Stimulated activated CD4-positive, alpha-beta T cell treated with anti-CD3 and anti-CD28 coated beads, Interleukin-2, amount 100 ng/mL, for 48 hours (primary cell): Measurements from ENCODE around the gene ZAR1L.
A peak's percentile ranks its signal among the peaks of the same experiment; 100 is the strongest.
"Not testable (repeated sequence)": the region's sequence is repeated elsewhere in the genome, so short reads cannot be mapped to it uniquely, and the experiment has no call there.

Experiments
- DNase-seq, 2 donors: peaks; one replicate each; pipeline ENCODE4 v3.0.0-alpha.2; 2020

Gene ZAR1L

GRCh38 chr13:32315238-32316027 lies at the start of gene ZAR1L, which contains the start of gene BRCA2:
ZAR1L (minus strand) TSS chr13:32315363; CDS start chr13:32311925, 3,438 bp downstream.
BRCA2 (plus strand) TSS chr13:32315508; CDS start chr13:32316461, 953 bp downstream.
- DNase-seq, result peak; percentile 78 to 79

DNA sequence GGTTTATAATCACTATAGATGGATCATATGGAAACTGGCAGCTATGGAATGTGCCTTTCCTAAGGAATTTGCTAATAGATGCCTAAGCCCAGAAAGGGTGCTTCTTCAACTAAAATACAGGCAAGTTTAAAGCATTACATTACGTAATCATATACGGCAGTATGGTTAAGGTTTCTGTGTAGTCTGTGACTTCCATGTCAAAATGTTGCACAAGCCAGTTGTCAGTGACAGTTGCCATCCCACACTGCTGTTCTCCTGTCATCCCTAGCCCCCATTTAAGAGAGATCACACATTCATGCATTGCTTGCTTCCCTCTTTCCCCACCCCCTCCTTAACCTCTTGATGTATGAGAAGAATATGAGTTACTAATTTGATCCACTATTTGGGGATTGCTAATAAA lies 47.4 kb upstream of the ZAR1L start:
- DNase-seq, result no peak

DNA sequence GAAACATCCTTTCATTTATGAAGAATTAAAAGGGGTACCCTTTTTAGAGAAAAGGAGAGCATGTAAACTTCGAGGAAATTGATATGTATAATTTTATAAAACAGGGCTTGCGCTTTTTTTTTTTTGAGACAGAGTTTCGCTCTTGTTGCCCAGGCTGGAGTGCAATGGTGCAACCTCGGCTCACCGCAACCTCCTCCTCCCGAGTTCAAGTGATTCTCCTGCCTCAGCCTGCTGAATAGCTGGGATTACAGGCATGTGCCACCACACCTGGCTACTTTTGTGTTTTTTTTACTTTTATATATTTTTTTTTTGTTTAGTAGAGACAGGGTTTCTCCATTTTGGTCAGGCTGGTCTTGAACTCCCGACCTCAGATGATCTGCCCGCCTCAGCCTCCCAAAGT lies 40.8 kb upstream of the ZAR1L start:
- not testable (repeated sequence) for DNase-seq

DNA sequence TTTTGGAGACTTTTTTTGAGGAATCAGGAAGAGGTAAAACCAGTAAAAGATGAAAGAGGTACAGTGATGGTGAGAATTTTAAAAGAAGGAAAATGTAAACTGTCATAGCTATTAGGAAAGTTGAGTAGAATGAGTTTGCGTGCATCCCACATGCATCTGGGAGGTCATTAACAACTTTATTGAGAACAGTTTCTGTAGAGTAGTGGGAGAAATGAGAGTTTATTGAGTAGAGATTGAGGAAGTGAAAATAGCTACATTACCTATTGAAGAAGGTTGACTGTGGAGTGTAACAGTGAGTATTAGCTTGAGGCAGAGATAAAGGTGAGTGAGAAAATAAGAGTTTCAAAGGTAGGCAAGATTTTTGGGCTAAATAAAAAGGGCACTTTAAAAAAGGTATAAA lies 38.9 kb upstream of the ZAR1L start:
- DNase-seq, result no peak

DNA sequence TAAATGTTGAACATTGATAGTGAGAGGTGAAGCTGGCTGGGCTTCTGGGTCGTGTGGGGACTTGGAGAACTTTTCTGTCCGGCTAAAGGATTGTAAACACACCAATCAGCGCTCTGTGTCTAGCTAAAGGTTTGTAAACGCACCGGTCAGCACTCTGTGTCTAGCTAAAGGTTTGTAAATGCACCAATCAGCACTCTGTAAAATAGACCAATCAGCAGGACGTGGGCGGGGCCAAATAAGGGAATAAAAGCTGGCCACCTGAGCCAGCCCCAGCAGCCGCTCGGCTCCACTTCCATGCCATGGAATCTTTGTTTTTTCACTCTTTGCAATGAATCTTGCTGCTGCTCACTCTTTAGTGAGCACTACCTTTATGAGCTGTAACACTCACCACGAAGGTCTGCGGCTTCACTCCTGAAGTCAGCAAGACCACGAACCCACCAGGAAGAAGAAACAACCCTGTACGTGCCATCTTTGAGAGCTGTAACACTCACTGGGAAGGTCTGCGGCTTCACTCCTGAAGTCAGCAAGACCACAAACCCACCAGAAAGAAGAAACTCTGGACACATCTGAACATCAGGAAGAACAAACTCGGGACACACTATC lies 35.8 kb upstream of the ZAR1L start:
- not testable (repeated sequence) for DNase-seq

DNA sequence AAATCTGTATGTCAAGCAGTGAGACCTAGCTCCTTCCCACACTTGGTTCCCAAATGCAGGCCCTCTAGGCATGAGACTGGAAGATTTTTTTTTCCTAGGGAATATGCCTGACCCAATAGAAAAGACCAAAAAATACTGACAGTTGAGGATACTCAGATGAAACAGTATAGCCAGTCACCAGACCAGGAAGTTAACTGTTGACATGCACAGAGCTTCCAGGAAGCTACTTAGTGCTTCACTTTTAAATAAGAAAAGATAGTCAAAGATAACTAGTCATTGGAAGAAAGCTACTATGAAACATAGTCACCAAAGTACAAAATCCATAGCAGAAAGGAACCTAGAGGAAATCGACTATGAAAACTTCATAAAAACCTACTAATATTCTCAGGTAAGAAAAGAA lies 32.5 kb upstream of the ZAR1L start:
- DNase-seq, result no peak

DNA sequence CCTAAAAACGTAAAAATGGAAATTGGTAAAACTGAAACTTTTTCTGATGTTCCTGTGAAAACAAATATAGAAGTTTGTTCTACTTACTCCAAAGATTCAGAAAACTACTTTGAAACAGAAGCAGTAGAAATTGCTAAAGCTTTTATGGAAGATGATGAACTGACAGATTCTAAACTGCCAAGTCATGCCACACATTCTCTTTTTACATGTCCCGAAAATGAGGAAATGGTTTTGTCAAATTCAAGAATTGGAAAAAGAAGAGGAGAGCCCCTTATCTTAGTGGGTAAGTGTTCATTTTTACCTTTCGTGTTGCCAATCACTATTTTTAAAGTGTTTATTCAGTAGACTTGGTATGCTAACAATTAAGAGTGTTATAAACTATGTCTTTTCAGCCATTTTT lies 25.8 kb upstream of the ZAR1L start:
- DNase-seq, result no peak

DNA sequence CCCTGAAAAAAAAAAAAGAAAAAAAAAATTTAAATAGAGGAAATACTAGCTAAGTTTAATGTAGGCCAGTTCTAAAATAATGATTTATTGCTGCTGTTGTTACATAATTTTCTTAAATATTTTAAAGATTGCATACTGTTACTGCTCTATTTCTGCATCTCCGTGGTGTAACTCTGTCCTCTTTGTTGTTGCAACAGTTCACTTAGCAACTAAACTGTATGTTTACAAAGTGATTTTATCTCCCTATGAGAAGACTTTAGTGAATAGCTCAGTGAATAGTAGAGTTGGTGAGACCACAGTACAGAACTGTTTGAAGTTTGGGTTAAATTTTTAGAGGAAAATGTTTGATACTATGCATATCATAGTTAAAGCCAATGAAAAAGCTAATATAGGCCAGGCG lies 19.5 kb upstream of the ZAR1L start:
- no peak for DNase-seq

- no peak for DNase-seq
Observed at GRCh38 chr13:32330441-32330840, 15.3 kb upstream of the ZAR1L start.

GRCh38 chr13:32323912-32324311 lies 8.7 kb upstream of the ZAR1L start:
- DNase-seq, result no peak

DNA sequence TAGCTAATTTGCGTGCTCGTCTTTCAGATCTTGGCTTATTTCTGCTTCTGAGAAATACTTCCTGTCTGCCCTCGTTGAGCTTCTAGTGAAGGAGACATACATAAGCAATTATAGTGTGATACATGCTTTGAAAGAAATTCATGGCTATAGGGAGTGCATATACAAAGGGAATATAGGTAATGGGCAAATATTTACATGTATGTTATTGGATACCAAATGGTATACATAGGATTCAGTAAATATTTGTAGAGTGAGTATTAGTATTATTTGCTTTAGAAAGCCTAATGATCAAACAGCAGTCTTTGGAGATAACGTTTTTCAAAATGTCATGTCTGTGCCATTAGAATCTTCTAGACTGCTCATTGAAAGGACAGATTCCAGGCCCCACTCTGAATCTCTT lies 5.4 kb upstream of the ZAR1L start:
- no peak for DNase-seq

GRCh38 chr13:32317716-32318465 lies 2.7 kb upstream of the ZAR1L start:
- DNase-seq, result no peak

GRCh38 chr13:32316501-32316900 lies 1.3 kb upstream of the ZAR1L start:
- DNase-seq, result no peak

DNA sequence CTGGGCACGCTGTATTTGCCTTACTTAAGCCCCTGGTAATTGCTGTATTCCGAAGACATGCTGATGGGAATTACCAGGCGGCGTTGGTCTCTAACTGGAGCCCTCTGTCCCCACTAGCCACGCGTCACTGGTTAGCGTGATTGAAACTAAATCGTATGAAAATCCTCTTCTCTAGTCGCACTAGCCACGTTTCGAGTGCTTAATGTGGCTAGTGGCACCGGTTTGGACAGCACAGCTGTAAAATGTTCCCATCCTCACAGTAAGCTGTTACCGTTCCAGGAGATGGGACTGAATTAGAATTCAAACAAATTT lies 821 bp upstream of the ZAR1L start:
- no peak for DNase-seq

GRCh38 chr13:32314271-32315237 lies 609 bp downstream of the ZAR1L start:
- DNase-seq, result peak; percentile 40 to 49

DNA sequence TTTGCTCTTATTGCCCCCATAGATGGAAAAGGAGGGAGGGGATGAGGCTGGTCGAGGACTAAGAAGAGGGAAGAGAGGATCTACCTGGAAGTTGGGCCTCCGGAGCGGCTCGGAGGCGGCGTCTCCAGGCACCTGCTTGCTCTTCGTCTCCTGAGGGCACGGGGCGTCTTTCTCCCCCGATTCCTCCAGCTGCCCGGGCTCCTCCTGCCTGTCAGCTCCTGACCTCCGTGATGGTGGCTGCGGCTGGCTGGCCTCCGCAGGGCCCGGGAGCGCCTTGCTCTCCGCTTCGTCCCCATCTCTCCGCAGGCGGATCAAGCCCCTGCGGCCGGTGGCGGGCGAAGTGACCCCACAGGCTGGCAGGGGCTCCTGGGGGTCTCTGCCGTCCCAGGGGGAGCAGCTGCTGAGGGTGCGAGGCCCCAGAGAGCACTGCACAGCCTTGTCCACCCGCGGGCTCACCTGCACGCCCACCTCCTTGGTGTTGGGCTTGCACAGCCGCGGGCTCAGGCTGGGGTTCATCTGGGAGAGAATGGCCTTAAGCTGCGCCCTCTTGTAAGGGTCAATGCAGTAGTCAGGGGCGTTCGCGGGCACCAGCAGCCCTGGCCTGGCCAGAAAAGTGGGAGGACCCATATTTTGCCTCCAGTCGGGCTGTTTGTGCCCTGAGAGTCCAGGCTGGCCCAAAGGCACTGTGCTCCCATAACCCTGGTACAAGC lies 3.8 kb downstream of the ZAR1L start:
- no peak for DNase-seq

- DNase-seq, result no peak
Observed at GRCh38 chr13:32310134-32310706, 4.9 kb downstream of the ZAR1L start.

- no peak for DNase-seq
Observed at GRCh38 chr13:32309312-32310133, 5.6 kb downstream of the ZAR1L start.

DNA sequence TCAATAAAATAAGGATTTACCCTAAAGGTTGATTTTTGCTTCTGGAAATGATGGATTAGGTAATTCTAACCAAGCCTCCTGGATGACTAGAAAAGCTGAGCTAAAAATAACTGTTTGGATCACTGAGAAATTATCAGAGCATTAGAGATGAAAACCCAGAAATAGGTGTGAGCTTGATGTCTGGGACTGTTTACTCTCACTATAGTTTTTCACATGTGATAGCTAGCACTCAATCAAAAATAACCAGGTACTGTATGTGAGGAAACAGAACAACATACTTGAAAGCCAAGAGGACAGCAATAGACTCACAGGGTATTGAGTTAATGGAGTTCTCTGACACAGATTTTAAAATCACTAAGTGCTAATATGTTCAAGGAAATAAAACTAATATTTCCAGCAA lies 9.5 kb downstream of the ZAR1L start:
- no peak for DNase-seq

GRCh38 chr13:32302461-32302860 lies 12.7 kb downstream of the ZAR1L start:
- DNase-seq, result no peak

DNA sequence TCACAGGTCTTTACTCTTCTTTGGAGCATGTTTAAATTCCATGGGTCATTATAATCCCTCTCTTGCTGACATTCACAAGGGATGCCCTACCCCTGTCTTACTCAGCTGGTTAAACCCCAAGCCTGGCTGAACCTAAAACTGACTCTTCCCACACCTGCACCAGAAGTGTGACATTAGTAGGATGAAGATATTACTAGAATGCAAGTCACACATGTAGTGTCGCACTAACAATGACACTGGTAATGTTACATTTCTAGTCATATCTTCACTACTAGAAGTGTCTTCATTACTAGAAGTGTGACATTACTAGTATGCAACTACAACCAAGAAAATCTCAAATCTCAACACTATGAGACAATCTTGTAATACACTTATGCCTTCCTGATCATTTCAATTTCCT lies 14.2 kb downstream of the ZAR1L start:
- DNase-seq, result no peak
